ENCODE measurements around the gene CERS2.

The CERS2 gene

GRCh38 chr1:150997126-150997872, 22.7 kb upstream of the CERS2 start:
- DNase-seq: no peak

- peak; percentile 30 for DNase-seq
These were observed 21.3 kb upstream of the CERS2 start for GRCh38 chr1:150995896-150996295.

DNA sequence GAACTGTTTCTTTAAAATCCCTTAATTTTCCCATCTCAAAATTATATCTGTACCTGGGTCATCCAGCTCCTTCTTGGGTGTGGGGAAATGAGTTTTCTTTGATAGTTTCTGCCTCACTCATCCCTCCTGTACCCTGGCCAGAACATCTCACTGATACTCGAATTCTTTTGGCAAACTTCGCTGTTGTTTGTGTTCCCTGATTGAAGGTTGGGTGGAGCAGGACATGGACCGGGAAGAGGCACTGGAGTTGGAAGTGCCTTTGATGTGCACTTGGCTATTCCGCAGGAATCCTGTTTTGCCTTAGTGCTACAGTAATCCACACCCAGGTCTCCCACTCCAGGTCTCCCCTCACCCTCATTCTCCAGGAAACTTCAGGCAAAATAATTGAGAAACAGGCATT, 20.8 kb upstream of the CERS2 start:
- no peak for DNase-seq

GRCh38 chr1:150994248-150994647, 19.6 kb upstream of the CERS2 start:
- DNase-seq: no peak

DNA sequence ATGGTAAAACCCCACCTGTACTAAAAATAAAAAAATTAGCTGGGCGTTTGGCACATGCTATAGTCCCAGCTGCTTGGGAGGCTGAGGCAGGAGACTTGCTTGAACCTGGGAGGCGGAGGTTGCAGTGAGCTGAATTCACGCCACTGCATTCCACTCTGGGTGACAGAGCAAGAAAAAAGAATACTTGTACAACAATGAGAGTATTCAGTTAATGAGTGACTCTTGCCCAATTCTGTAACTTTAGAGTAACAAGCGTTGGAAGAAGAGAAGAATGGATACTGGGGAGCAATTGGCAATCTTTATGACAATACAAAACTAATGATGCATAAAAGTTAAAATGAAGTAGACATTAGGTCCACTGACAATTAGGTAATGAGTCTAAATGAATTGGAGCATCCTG, 18.0 kb upstream of the CERS2 start:
- no peak for DNase-seq

DNA sequence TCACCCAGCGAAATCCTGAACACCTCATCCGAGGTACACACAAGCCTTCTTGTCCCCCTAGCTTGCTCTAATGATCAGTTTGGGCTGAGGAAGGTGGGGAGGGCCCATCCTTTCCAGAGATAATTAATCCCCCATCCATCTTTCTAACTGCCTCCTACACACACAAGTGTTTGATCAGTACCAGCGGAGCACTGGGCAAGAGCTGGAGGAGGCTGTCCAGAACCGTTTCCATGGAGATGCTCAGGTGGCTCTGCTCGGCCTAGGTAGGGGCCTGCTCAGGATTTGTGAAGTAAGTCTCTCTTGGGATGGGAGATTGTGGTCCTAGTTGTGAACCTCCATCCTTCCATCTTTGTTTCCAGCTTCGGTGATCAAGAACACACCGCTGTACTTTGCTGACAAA, 13.3 kb upstream of the CERS2 start:
- DNase-seq: no peak

GRCh38 chr1:150985179-150985825, 10.7 kb upstream of the CERS2 start:
- no peak for DNase-seq

DNA sequence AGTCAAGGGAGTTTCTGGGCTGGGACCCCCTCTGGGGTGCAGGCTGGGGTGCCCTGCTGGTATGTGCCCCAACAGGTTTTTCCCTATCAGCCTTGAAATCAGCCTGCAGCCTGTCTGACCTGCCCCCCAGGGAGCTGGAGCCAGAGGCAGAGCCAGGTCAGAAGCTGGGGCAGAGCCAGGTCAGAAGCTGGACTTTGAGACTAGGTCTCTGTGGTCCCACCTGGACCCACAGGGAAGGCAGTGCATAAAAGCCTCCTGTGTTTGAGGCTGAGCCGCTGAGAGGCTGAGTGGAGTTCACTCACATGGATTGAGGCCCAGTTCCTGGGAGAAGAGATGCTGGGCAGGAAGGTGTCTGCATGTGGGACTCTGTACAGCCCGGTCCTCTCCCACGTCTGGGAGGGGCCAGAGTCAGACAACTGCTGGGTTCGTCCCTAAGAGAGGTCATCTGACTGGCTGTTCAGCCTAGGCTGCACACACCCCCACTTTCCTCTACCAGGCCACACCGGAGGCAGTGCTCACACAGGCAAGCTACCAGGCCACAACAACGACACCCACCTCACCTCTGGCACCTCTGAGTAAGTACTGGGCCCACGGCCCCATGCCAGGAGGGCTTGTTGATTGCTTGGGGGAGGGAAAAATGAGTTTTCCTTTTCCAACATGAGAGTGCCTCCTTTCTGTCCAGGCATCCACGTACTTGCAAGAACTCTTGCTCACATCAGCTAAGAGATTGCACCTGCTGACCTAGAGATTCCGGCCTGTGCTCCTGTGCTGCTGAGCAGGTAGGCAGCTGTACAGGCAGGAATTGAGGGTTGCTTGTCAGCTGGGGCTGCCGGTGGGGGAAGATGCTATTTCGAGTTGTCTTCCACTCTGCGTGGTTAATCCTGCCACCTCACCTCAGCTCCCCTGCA, 7.4 kb upstream of the CERS2 start, which contains the start of gene ANXA9:
ANXA9 (plus strand) TSS at position 488 of the 908 bp plus-strand sequence. CDS start 814 bp downstream, outside the sequence.
- no peak for DNase-seq

GRCh38 chr1:150981177-150981804, 6.7 kb upstream of the CERS2 start:
- no peak for DNase-seq

GRCh38 chr1:150979092-150980056, 4.7 kb upstream of the CERS2 start:
- peak; percentile 91 for DNase-seq

DNA sequence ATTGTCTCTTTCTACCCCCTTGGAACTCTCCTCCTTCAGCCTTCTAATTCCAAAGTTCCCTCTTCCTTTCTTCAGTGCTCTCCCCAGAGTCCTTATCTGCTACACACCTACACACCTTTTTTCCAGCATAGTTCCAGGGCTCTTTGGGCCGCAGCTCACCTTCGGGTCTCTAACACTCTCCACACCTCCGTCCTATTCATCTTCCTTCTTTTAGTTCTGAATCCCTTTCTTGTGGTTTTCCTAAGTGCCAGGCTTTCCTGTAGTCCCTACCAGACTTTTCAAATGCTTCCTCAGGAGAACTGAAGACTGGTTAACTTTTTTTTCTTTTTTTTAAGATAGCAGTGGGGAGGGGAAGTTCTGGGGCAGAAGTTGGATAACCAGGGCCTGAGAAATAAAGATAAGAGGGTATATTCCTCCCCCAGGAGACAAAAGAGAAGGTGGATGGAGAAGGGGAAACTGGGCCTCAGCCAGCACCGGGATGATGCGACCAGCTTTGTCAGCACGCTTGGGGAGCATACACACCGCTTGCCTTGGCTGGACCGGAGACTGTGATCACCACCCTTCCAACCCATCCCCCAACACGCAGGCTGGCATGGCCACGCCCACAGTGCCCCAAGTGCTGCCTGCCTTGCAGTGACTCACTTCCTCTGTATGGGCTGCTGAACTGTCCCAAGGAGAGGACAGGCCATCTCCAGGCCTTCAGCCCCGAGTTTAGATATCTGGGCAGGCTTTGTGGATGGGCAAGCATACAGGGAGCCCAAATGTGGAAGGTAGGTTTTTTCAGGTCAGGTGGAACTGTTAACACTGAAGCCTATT, 2.5 kb upstream of the CERS2 start:
- DNase-seq: peak; percentile 94

- DNase-seq: no peak
These were observed 1.8 kb upstream of the CERS2 start for GRCh38 chr1:150976401-150976821.

DNA sequence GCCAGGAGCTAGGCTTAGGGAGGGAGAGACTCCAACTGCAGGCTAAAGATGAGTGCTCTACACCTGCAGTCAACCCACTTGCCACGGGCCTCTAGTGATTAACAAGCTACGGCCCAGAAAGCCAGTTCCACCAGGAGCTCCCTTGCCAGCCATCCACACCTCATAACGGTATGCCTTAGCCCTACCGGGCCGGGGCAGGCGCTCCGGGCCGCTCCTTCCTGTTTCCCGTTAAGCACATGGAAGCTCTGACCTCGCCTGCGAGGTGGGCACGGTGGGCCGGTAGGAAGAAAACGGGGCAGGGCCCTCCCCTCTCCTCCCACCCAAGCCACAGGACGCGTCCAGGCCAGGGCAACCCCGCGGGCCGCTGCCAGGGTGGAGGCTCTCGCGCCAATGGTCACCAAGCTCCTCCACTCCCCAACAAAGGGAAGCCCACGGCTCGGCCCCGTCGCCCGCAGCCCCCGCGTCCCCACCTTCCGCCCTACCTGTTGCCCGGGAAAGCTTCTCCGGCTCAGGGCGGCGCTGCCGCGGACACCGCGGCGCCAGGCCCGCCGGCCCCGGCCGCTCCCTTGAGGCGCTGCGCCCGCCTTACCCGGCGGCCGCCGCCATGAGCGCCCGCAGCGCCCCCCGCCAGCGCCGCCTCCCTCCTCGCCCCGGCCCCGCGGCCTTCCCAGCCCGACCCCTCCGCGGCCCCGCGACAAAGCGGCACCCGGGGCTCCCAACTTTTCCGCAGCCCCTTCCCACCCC, 627 bp downstream of the CERS2 start:
- peak; percentile 57 for DNase-seq

DNA sequence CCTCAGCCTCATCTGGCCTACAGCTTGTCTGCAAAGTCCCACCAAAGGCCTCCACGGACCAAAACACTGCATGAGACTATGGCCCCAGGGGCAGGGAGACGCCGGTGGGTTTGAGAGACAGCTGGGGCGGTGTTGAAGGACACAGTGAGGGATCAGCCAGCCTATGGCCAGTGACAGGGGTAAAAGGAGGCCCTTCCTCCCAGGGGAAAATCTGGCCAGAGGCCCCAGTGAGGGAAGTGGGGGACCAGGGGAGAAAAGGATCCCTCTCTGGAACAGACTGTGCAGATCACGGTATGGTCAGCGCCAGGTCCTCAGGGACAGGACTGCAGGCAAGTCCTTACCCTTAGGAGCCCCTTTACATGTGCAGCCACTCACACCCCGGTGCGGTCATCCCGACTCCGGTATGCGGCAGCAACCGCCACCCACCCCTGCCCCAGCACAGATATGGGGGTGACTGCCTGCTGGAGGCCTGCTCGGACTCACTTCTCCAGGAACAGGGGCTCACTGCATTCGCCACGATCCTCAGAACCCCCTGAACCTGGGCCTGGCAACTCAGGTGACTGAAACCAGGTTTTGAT, 1.3 kb downstream of the CERS2 start:
- peak; percentile 31 for DNase-seq

DNA sequence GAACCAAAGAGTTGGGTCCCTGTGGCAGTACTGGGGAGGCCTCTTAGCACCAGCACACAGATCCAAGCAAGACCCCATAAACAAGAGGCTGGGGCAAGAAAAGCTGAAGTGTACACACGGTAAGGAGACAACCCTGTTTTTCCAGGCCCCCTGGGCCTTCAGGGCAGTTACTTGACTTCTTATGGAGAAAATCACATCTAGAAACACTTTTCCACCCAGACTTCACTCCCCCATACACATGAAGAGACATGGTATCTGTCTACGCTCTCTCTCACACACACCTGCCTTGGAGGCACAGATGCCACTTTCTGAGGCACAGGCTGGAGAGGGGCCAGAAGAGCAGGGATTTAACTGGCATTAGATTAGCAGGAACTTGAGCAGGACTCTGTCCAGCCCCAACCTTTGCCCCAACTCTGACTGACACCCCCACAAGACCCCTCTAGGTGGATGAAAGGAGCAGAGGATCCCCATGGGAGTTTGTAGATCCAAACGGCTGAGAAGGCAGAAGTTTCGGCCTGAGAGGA, 2.2 kb downstream of the CERS2 start:
- no peak for DNase-seq

DNA sequence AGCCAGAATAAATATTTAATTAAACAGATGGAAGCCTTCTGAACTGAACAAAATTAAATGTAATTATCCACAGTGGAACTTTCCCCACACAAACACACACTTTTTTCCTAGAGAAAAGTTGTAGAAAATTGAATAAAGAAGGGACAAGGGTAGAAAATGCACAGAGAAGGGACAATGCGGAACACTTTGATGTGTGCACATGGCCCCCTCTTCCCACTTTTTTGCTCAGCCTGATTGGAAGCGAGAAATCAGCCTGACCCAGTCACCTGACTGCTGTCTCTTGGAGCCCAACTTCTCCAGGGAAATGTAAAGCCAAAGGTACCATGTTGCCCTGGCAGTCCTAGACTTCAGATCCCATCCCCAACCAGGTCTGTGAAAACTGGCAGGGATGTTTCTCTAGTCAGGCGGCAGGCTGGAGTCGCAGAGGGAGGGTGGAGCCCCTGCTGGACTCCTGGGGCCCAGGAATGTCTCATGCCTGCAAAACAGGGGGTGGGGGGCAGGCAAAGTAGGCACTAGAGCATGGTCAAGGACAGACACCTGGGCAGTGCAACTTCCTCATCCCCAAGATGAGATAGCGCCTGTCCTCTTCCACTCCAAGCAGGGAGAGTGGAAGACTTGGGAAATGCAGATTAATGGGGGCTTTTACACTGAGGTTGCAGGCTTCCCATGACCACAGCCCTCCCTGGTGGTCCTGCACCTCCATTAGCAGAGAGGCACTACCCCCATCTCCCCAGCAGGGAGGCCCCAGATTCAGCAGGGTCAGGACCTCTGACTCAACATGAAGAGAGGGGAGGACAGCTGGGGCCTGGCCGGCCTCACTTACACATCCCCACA, 2.8 kb downstream of the CERS2 start:
- no peak for DNase-seq

DNA sequence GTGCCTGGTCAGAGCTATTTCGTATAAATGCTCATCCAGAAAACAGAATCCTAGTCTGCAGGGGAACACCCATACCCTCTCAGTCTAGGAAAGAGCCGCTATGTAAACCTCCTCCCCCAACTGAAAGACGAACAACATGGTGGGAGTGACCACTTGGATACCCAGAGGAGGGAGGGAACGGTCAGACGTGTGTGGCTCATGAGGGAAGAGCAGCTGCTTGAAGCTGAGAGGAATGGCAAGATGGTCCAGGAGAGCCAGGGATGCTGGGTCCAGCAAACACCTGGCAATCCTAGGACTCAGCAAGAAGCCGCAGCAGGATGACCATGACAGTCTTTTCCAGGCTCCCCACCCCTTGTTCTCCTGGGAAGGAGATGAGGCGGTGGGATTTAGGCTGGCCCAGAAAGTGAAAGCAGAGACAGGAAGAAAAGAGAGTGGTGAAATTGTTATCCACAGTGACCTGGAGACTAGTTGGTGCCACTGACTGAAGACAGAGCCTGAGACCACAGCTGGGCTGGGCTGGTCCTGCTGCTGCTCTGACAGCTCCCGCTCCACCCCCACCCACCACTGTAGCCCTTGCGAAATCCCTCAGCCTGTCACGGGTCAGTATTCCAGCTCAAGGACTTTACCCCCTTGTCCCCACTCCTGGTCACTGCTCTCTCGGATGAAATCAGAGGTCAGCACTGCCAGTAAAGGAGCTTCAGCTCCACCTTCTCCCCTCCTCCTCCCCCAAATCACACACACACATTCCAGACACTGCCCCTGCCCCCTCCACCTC, 3.6 kb downstream of the CERS2 start:
- no peak for DNase-seq

DNA sequence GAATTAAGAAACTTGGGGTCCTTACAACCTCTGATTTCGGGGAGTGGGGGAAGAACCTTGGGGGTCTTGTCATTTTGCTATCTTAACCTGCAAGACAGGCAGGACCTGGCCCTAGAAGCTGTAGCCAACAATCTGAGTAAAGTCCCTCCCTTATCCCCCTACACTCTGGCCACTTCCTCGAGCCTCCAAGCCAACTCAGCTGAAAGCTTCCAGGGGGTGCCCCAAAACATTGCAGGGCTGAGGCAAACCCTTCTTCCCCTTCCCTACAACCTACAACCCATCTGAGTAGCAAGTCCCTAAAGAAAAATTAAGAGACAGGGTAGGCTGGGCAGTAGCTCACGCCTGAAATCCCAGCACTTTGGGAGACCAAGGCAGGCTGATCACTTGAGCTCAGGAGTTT, 5.0 kb downstream of the CERS2 start:
- DNase-seq: no peak

Data from activated CD4-positive, alpha-beta T cell treated with anti-CD3 and anti-CD28 coated beads, Interleukin-10, Interleukin-2, amounts not matched to agents 100 ng/mL and 50 ng/mL, durations not matched to agents 16 hours and 8 hours (primary cell).